MCF 10A (cell line): ENCODE data around the gene ZNF500. TPM values are rescaled to one million over a fixed set of nuclear protein-coding genes. Genes with fewer than 3 reads are reported as not detected.

Experiments used
- BruUV-seq: library from RNA; stranded (reverse); fragments of 400-500 nt; replicated peaks from 2 replicates; lab custom pipeline; 2021; lab: Mats Ljungman, UMichigan
- CTCF ChIA-PET: fragments of 300-600 bp; sonication (Branson Sonifier 250); formaldehyde crosslinking; extraction: SDS; loops from one replicate; lab custom pipeline; 2021; ENCODE audit warnings: antibody characterized with exemption, inconsistent platforms; lab: Yijun Ruan, JAX
- POLR2A ChIA-PET: fragments of 300-600, 350-650 bp; sonication (Branson Sonifier 250); formaldehyde crosslinking; extraction: SDS; loops from one replicate; lab custom pipeline; 2020; ENCODE audit warnings: antibody characterized with exemption, inconsistent platforms; lab: Yijun Ruan, JAX
- DNase-seq: peaks from one replicate; pipeline ENCODE4 v3.0.0-alpha.2; 2018; ENCODE audit not compliant: unreplicated experiment
- H3K27ac Mint-ChIP-seq: one replicate; pipeline ENCODE4 v1.8.0; 2022; ENCODE audit warnings: mild to moderate bottlenecking, low read depth, mixed read lengths; ENCODE audit not compliant: unreplicated experiment
- H3K27me3 Mint-ChIP-seq: one replicate; pipeline ENCODE4 v1.8.0; 2022; ENCODE audit warnings: mixed read lengths; ENCODE audit not compliant: insufficient read depth, unreplicated experiment
- H3K36me3 Mint-ChIP-seq: one replicate; pipeline ENCODE4 v1.8.0; 2022; ENCODE audit warnings: mild to moderate bottlenecking, moderate library complexity, mixed read lengths; ENCODE audit not compliant: insufficient read depth, unreplicated experiment
- H3K4me1 Mint-ChIP-seq: one replicate; pipeline ENCODE4 v1.8.0; 2022; ENCODE audit warnings: mixed read lengths; ENCODE audit not compliant: insufficient read depth, unreplicated experiment
- H3K4me3 Mint-ChIP-seq: one replicate; pipeline ENCODE4 v1.8.0; 2022; ENCODE audit warnings: mild to moderate bottlenecking, moderate library complexity, mixed read lengths; ENCODE audit not compliant: unreplicated experiment
- H3K9me3 Mint-ChIP-seq: one replicate; pipeline ENCODE4 v1.8.0; 2022; ENCODE audit warnings: mixed read lengths; ENCODE audit not compliant: unreplicated experiment
- CTCF ChIP-seq: fragments of 200-600 bp; IDR thresholded peaks from one replicate; pipeline ENCODE4 v1.8.0; 2022; ENCODE audit warnings: antibody characterized with exemption, mild to moderate bottlenecking; ENCODE audit not compliant: unreplicated experiment
- intact Hi-C: fragments of 100-400 bp; cut with micrococcal nuclease; formaldehyde crosslinking; loops from 2 replicates; pipeline ENCODE4 v1.14.1; 2022
- total RNA-seq: library from RNA; stranded (reverse); gene quantifications from 2 replicates; pipeline ENCODE4 v1.2.3, GENCODE V29; 2022

The ZNF500 gene
- total RNA-seq, 1 experiment from 2014 or later = 13.8 TPM

DNA sequence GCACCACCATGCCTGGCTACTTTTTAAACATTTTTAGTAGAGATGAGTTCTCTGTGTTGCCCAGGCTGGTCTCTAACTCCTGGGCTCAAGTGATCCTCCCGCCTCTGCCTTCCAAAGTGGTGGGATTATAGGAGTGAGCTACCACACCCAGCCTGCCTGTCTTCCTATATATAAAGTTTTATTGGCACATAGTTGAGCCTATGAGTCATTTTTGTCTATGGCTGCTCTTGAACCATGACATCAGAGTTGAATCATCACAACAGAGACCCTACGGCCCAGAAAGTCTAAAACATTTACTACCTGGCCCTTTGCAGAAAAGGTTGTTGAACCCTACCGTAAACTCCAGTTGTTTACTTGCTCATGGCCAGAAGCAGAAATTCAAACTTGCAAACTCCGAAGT is 13.3 kb upstream of the ZNF500 start:
- no peaks in the 10 kb centered on the region for H3K9me3 Mint-ChIP-seq
- intact Hi-C loops = no loop called here
- no peaks in the 10 kb centered on the region for H3K27me3 Mint-ChIP-seq
- no peak for DNase-seq
- BruUV-seq = no TSS peak
- no peak for TF ChIP-seq CTCF
- no peaks in the 10 kb centered on the region for H3K36me3 Mint-ChIP-seq
- no peak overlapping the region for H3K4me3 Mint-ChIP-seq
- POLR2A ChIA-PET = no interaction called here
- CTCF ChIA-PET = interaction anchor here (0.7 kb wide), 1 partner anchor 23 kb away, joined by 3 read pairs; no protein-coding TSS in a partner anchor
- no peak overlapping the region for H3K27ac Mint-ChIP-seq
- H3K4me1 Mint-ChIP-seq = no peaks in the 10 kb centered on the region

DNA sequence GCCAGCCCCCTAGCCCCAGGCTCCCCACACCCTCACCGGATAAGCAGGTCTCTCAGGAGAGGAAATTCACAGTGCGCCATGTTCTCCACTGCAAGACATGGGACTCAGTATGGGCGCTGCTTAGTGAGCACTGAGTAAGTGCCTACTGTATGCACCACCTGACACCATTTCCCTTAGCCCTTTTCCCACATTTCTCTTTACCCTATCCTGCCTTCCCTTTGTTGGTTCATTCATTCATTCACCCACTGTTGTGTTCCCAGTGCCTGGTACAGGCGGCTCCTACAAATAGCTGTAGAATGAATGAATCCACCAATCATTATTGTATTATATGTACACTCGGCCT is 11.1 kb upstream of the ZNF500 start:
- H3K9me3 Mint-ChIP-seq = no peaks in the 10 kb centered on the region
- CTCF ChIA-PET = no interaction called here
- no peak overlapping the region for H3K27ac Mint-ChIP-seq
- BruUV-seq = no TSS peak
- no peak for DNase-seq
- no peak overlapping the region for H3K4me3 Mint-ChIP-seq
- POLR2A ChIA-PET = interaction anchor here (0.6 to 0.9 kb wide), 2 partner anchors 10 to 244 kb away, joined by 3 read pairs; no protein-coding TSS in a partner anchor
- no peaks in the 10 kb centered on the region for H3K36me3 Mint-ChIP-seq
- no peaks in the 10 kb centered on the region for H3K27me3 Mint-ChIP-seq
- intact Hi-C loops = no loop called here
- H3K4me1 Mint-ChIP-seq = no peaks in the 10 kb centered on the region
- no peak for TF ChIP-seq CTCF

DNA sequence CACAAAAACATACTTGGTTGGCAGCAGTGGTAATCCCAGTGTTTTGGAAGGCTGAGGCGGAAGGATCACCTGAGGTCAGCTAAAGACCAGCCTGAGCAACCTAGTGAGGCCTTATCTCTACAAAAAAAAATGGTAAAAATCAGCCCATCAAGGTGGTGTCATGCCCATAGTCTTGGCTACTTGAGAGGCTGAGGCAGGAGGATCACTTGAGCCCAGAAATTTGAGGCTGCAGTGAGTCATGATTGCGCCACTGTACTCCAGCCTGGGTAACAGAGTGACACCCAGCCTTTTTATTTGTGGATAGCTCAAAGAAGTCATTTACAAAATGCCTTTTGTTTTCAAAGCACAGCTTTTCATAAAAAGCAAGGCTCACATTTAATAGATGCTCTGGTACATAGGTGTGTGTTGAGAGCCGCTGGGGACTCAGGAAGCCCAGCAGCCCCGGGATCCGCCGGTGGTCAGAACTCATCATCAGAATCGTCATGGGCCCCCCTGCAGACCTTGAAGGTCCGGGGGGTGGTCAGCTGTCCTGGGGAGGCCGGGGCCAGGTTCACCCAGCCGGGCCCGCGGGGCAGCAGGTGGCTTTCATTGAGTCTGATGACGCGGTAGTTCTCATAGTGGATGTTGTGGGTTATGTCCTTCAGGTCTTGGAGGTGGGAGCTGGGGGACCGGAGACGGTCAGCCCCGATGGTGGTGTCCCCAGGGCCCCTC is 10.5 kb upstream of the ZNF500 start:
- POLR2A ChIA-PET = interaction anchor here (0.6 to 0.9 kb wide), 2 partner anchors 9 to 244 kb away, joined by 3 read pairs; no protein-coding TSS in a partner anchor

DNA sequence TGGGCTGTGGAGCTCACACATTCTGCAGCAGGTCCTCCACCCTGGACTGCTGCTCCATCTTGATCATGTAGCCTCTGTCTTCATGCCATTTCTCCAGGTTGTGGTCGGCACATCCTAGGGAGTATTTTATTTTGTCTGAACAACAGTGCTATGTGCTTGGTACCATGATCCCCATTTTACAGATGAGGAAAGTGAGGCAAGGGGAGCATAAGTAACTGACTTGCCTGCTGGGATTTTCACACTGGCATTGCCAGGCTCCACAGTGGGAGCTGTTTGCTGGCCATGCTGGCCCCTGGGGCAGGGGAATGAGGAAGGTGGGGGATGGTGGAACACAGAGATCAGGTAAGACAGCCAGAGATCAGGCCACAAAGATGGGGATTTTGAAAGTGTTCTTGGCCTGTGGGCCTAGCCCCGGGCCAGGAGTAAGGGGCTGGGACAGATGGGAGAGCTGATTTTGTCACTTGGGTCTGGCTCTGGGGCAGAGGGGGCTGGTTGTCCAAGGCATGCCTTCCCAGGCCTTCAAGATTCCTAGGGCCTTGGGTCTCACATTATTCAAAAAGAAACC is 9.3 kb upstream of the ZNF500 start:
- no peak for DNase-seq
- Mint-ChIP-seq H3K27me3 (no peaks in the 10 kb centered on the region), H3K9me3 (no peaks in the 10 kb centered on the region), H3K4me3 (no peak overlapping the region), H3K4me1 (no peaks in the 10 kb centered on the region), H3K27ac (no peak overlapping the region), H3K36me3 (no peaks in the 10 kb centered on the region)
- CTCF ChIA-PET = no interaction called here
- intact Hi-C loops = no loop called here
- POLR2A ChIA-PET = no interaction called here
- TF ChIP-seq CTCF = no peak
- no TSS peak for BruUV-seq

More for the DNA sequence above, 10.5 kb upstream of the ZNF500 start:
- BruUV-seq = no TSS peak
- TF ChIP-seq CTCF = no peak
- Mint-ChIP-seq H3K9me3 (no peaks in the 10 kb centered on the region), H3K27me3 (no peaks in the 10 kb centered on the region), H3K4me1 (no peaks in the 10 kb centered on the region), H3K27ac (no peak overlapping the region), H3K4me3 (no peak overlapping the region), H3K36me3 (no peaks in the 10 kb centered on the region)
- CTCF ChIA-PET = no interaction called here
- DNase-seq = no peak
- intact Hi-C loops = no loop called here
